ENCODE measurements around the gene KIF16B.

Gene KIF16B

GRCh38 chr20:16312998-16313397, 260.2 kb downstream of the KIF16B start:
- no peak for TF ChIP-seq CTCF (IDR thresholded peaks at IDR 0.05; ENCODE audit: low read depth, low read length)
- no peak for TF ChIP-seq EZH2phosphoT487 (IDR thresholded peaks at IDR 0.05; ENCODE audit: low read depth)
- Histone ChIP-seq H3K4me3 (ENCODE audit: low read length) (no peak overlapping the region), H3K79me2 (ENCODE audit: low read length) (no peaks in the 10 kb centered on the region), H3K9ac (ENCODE audit: low read length) (no peak overlapping the region), H3K4me1 (ENCODE audit: low read length) (peaks cover 32% of the 10 kb centered on the region), H3K9me3 (ENCODE audit: insufficient read depth, low read length) (no peaks in the 10 kb centered on the region), H3K27me3 (ENCODE audit: low read depth, low read length) (no peaks in the 10 kb centered on the region), H3K4me2 (ENCODE audit: low read length) (no peak overlapping the region), H3K27ac (ENCODE audit: low read length) (no peak overlapping the region), H4K20me1 (ENCODE audit: insufficient read depth, low read length) (no peaks in the 10 kb centered on the region), H3K36me3 (replicated peaks; ENCODE audit: low read depth, low read length) (peaks cover 8% of the 10 kb centered on the region), H2AFZ (ENCODE audit: low read depth, low read length) (no peak overlapping the region)

- TF ChIP-seq CTCF (IDR thresholded peaks at IDR 0.05; ENCODE audit: low read depth, low read length) (no peak), EZH2phosphoT487 (IDR thresholded peaks at IDR 0.05; ENCODE audit: low read depth) (no peak)
- Histone ChIP-seq H3K4me3 (ENCODE audit: low read length) (no peak overlapping the region), H3K27ac (ENCODE audit: low read length) (no peak overlapping the region), H3K9me3 (ENCODE audit: insufficient read depth, low read length) (no peaks in the 10 kb centered on the region), H3K9ac (ENCODE audit: low read length) (no peak overlapping the region), H3K79me2 (ENCODE audit: low read length) (no peaks in the 10 kb centered on the region), H3K36me3 (replicated peaks; ENCODE audit: low read depth, low read length) (peaks cover 8% of the 10 kb centered on the region), H3K4me2 (ENCODE audit: low read length) (no peak overlapping the region), H3K4me1 (ENCODE audit: low read length) (peaks cover 20% of the 10 kb centered on the region), H2AFZ (ENCODE audit: low read depth, low read length) (no peak overlapping the region), H4K20me1 (ENCODE audit: insufficient read depth, low read length) (no peaks in the 10 kb centered on the region), H3K27me3 (ENCODE audit: low read depth, low read length) (no peaks in the 10 kb centered on the region)
Measured at GRCh38 chr20:16311756-16312155, 261.5 kb downstream of the KIF16B start.

GRCh38 chr20:16308754-16309153, 264.5 kb downstream of the KIF16B start:
- peaks cover 6% of the 10 kb centered on the region for H3K36me3 ChIP-seq (replicated peaks; ENCODE audit: low read depth, low read length)
- TF ChIP-seq EZH2phosphoT487 (IDR thresholded peaks at IDR 0.05; ENCODE audit: low read depth): no peak

GRCh38 chr20:16302818-16303217, 270.4 kb downstream of the KIF16B start:
- Histone ChIP-seq H2AFZ (ENCODE audit: low read depth, low read length) (no peak overlapping the region), H3K9me3 (ENCODE audit: insufficient read depth, low read length) (peaks cover 12% of the 10 kb centered on the region), H3K27me3 (ENCODE audit: low read depth, low read length) (no peaks in the 10 kb centered on the region), H3K4me1 (ENCODE audit: low read length) (no peaks in the 10 kb centered on the region), H3K27ac (ENCODE audit: low read length) (no peak overlapping the region), H4K20me1 (ENCODE audit: insufficient read depth, low read length) (no peaks in the 10 kb centered on the region), H3K4me2 (ENCODE audit: low read length) (no peak overlapping the region), H3K79me2 (ENCODE audit: low read length) (no peaks in the 10 kb centered on the region), H3K9ac (ENCODE audit: low read length) (no peak overlapping the region), H3K4me3 (ENCODE audit: low read length) (no peak overlapping the region), H3K36me3 (replicated peaks; ENCODE audit: low read depth, low read length) (peaks cover 7% of the 10 kb centered on the region)
- TF ChIP-seq CTCF (IDR thresholded peaks at IDR 0.05; ENCODE audit: low read depth, low read length) (no peak), EZH2phosphoT487 (IDR thresholded peaks at IDR 0.05; ENCODE audit: low read depth) (no peak)

More at GRCh38 chr20:16308754-16309153, 264.5 kb downstream of the KIF16B start:
- Histone ChIP-seq H3K9ac (ENCODE audit: low read length) (no peak overlapping the region), H4K20me1 (ENCODE audit: insufficient read depth, low read length) (no peaks in the 10 kb centered on the region), H3K27me3 (ENCODE audit: low read depth, low read length) (no peaks in the 10 kb centered on the region), H3K79me2 (ENCODE audit: low read length) (no peaks in the 10 kb centered on the region), H3K9me3 (ENCODE audit: insufficient read depth, low read length) (no peaks in the 10 kb centered on the region), H2AFZ (ENCODE audit: low read depth, low read length) (no peak overlapping the region), H3K27ac (ENCODE audit: low read length) (no peak overlapping the region), H3K4me2 (ENCODE audit: low read length) (no peak overlapping the region), H3K4me1 (ENCODE audit: low read length) (peaks cover under 1% of the 10 kb centered on the region; the same call in 1 of the 2 replicates), H3K4me3 (ENCODE audit: low read length) (no peak overlapping the region)

- Histone ChIP-seq H3K27me3 (ENCODE audit: low read depth, low read length) (no peaks in the 10 kb centered on the region), H4K20me1 (ENCODE audit: insufficient read depth, low read length) (no peaks in the 10 kb centered on the region), H3K4me2 (ENCODE audit: low read length) (no peak overlapping the region), H3K4me1 (ENCODE audit: low read length) (no peaks in the 10 kb centered on the region), H3K4me3 (ENCODE audit: low read length) (no peak overlapping the region), H3K9ac (ENCODE audit: low read length) (no peak overlapping the region), H3K9me3 (ENCODE audit: insufficient read depth, low read length) (peaks cover 12% of the 10 kb centered on the region), H3K27ac (ENCODE audit: low read length) (no peak overlapping the region), H2AFZ (ENCODE audit: low read depth, low read length) (no peak overlapping the region), H3K36me3 (replicated peaks; ENCODE audit: low read depth, low read length) (peaks cover 7% of the 10 kb centered on the region), H3K79me2 (ENCODE audit: low read length) (no peaks in the 10 kb centered on the region)
- TF ChIP-seq CTCF (IDR thresholded peaks at IDR 0.05; ENCODE audit: low read depth, low read length): no peak
- no peak for TF ChIP-seq EZH2phosphoT487 (IDR thresholded peaks at IDR 0.05; ENCODE audit: low read depth)
Measured at GRCh38 chr20:16301986-16302385, 271.3 kb downstream of the KIF16B start.
